A549 (cell line): ENCODE data around the gene CD3E. TPM values are rescaled to one million over a fixed set of nuclear protein-coding genes. Genes with fewer than 3 reads are reported as not detected.

Experiments used
- ATAC-seq, 2 experiments: fragments of 200-7000 bp in 1 of 2; fragments of >200 bp in 1 of 2; cut with Nextera tagmentation in 1 of 2; cut with Tn5 transposase in 1 of 2; 3 replicates each; pipeline versions ENCODE4 v1.8.0 to v1.9.1; 2018 to 2020; ENCODE audit warnings: mild to moderate bottlenecking in 1 of 2, moderate library complexity in 1 of 2
- CTCF ChIA-PET: fragments of 300-600 bp; sonication (Branson Sonifier 250); formaldehyde crosslinking; extraction: SDS; loops from one replicate; lab custom pipeline; 2021; ENCODE audit warnings: antibody characterized with exemption, inconsistent platforms; lab: Yijun Ruan, JAX
- POLR2A ChIA-PET: fragments of 350-600 bp; formaldehyde crosslinking; extraction: SDS; loops from one replicate; lab custom pipeline; 2021; ENCODE audit warnings: antibody characterized with exemption, inconsistent platforms; lab: Yijun Ruan, JAX
- DNase-seq, 2 experiments: peaks; one replicate each; pipeline versions ENCODE4 v3.0.0 to v3.0.0-alpha.2; 2011 to 2016; ENCODE audit warnings: low read depth in 1 of 2, low spot score in 1 of 2
- FAIRE-seq: peaks from 2 replicates; lab custom pipeline; 2011; peaks lifted over from hg19 to GRCh38; lab: Jason Lieb, UNC
- H3K27ac ChIP-seq, 2 experiments: fragments of >200 bp; sonication (Bioruptor Twin); formaldehyde crosslinking; 3 replicates each; pipeline ENCODE4 v1.5.1; 2016 to 2017
- H3K4me1 ChIP-seq: fragments of >200 bp; sonication (Bioruptor Twin); formaldehyde crosslinking; 3 replicates; pipeline ENCODE4 v1.6.1; 2016
- H3K4me2 ChIP-seq: fragments of >200 bp; sonication (Bioruptor Twin); formaldehyde crosslinking; 3 replicates; pipeline ENCODE4 v1.6.1; 2016
- H3K4me3 ChIP-seq: fragments of >200 bp; sonication (Bioruptor Twin); formaldehyde crosslinking; 3 replicates; pipeline ENCODE4 v1.5.1; 2016
- H3K9me3 ChIP-seq: fragments of >200 bp; sonication (Bioruptor Twin); formaldehyde crosslinking; 3 replicates; pipeline ENCODE4 v1.6.1; 2016
- CBX2 ChIP-seq: fragments of 200-600 bp; sonication (generic); IDR thresholded peaks from 2 replicates; pipeline ENCODE4 v1.6.1; 2016; ENCODE audit warnings: low read depth, mild to moderate bottlenecking, borderline replicate concordance
- CBX8 ChIP-seq: fragments of 200-600 bp; sonication (generic); IDR thresholded peaks from 2 replicates; pipeline ENCODE4 v1.6.1; 2016
- ELK1 ChIP-seq: fragments of 150-350 bp; IDR thresholded peaks from 2 replicates; pipeline ENCODE4 v1.6.1; 2014; ENCODE audit warnings: low read depth, mild to moderate bottlenecking, low read length
- EP300 ChIP-seq, 2 experiments: fragments of >200 bp; sonication (Bioruptor Twin); formaldehyde crosslinking; IDR thresholded peaks; 2 replicates in 1 of 2; 3 replicates in 1 of 2; pipeline ENCODE4 v1.6.1; 2016 to 2017
- FOSL2 ChIP-seq, 2 experiments: fragments of 450-650 bp in 1 of 2; fragments of >200 bp in 1 of 2; sonication (Bioruptor Twin) in 1 of 2; formaldehyde crosslinking; IDR thresholded peaks; 2 replicates each; pipeline versions ENCODE4 v1.5.0 to v1.6.1; 2016 to 2020; ENCODE audit warnings: mild to moderate bottlenecking in 1 of 2, moderate library complexity in 1 of 2
- HDAC2 ChIP-seq: fragments of 200-600 bp; sonication (generic); IDR thresholded peaks from 2 replicates; pipeline ENCODE4 v1.6.1; 2016
- HES2 ChIP-seq: fragments of >200 bp; sonication (Bioruptor Twin); formaldehyde crosslinking; IDR thresholded peaks from 2 replicates; pipeline ENCODE4 v1.6.1; 2016
- HOXA7 ChIP-seq: fragments of 250-450 bp; sonication (Bioruptor Pico); IDR thresholded peaks from 2 replicates; pipeline ENCODE4 v1.5.0; 2020; ENCODE audit warnings: mild to moderate bottlenecking, moderate library complexity
- HOXB13 ChIP-seq: fragments of 250-450 bp; sonication (Bioruptor Pico); IDR thresholded peaks from 2 replicates; pipeline ENCODE4 v1.5.0; 2020; ENCODE audit warnings: low read depth, mild to moderate bottlenecking, moderate library complexity
- HOXB5 ChIP-seq: fragments of 250-450 bp; sonication (Bioruptor Pico); IDR thresholded peaks from 2 replicates; pipeline ENCODE4 v1.5.0; 2020; ENCODE audit warnings: mild to moderate bottlenecking, moderate library complexity
- JUN ChIP-seq, 2 experiments: fragments of >200 bp; sonication (Bioruptor Twin); formaldehyde crosslinking; IDR thresholded peaks; 2 replicates in 1 of 2; 3 replicates in 1 of 2; pipeline ENCODE4 v1.6.1; 2016 to 2017
- JUNB ChIP-seq: fragments of >200 bp; sonication (Bioruptor Twin); formaldehyde crosslinking; IDR thresholded peaks from 2 replicates; pipeline ENCODE4 v1.6.1; 2016
- KDM1A ChIP-seq: fragments of 200-600 bp; sonication (generic); IDR thresholded peaks from 2 replicates; pipeline ENCODE4 v1.6.1; 2016; ENCODE audit warnings: low read depth, mild to moderate bottlenecking
- KDM5A ChIP-seq: fragments of 200-600 bp; sonication (generic); IDR thresholded peaks from 2 replicates; pipeline ENCODE4 v1.6.1; 2016; ENCODE audit warnings: antibody characterized with exemption, mild to moderate bottlenecking
- NPAS2 ChIP-seq: fragments of 250-450 bp; sonication (Bioruptor Pico); IDR thresholded peaks from 2 replicates; pipeline ENCODE4 v1.8.0; 2022; ENCODE audit warnings: mild to moderate bottlenecking, moderate library complexity, borderline replicate concordance
- PHF8 ChIP-seq: fragments of 200-600 bp; sonication (generic); IDR thresholded peaks from 2 replicates; pipeline ENCODE4 v1.6.1; 2016; ENCODE audit warnings: low read depth, mild to moderate bottlenecking, antibody characterized with exemption, moderate library complexity, borderline replicate concordance
- POLR2A ChIP-seq: IDR thresholded peaks from 2 replicates; pipeline ENCODE4 v1.6.1; 2012; ENCODE audit warnings: mild to moderate bottlenecking, low read length
- POLR2AphosphoS2 ChIP-seq: conservative IDR thresholded peaks from 2 replicates; pipeline ENCODE4 v1.6.1; 2012; ENCODE audit warnings: low read length, improper control_type of control experiment, inconsistent platforms
- RAD21 ChIP-seq, 2 experiments: fragments of >200 bp in 1 of 2; sonication (Bioruptor Twin) in 1 of 2; formaldehyde crosslinking in 1 of 2; IDR thresholded peaks in 1 of 2; conservative IDR thresholded peaks in 1 of 2; 2 replicates in 1 of 2; 3 replicates in 1 of 2; pipeline ENCODE4 v1.6.1; 2012 to 2018; ENCODE audit warnings: inconsistent platforms in 1 of 2
- TP53 ChIP-seq: fragments of 250-450 bp; sonication (Bioruptor Pico); IDR thresholded peaks from 2 replicates; pipeline ENCODE4 v1.5.0; 2021; ENCODE audit warnings: mild to moderate bottlenecking, moderate library complexity
- ZC3H11A ChIP-seq: fragments of 450-650 bp; IDR thresholded peaks from 2 replicates; pipeline ENCODE4 v1.6.1; 2014; ENCODE audit warnings: antibody characterized with exemption, mild to moderate bottlenecking
- ZFP36 ChIP-seq: fragments of 450-650 bp; IDR thresholded peaks from 2 replicates; pipeline ENCODE4 v1.6.1; 2014; ENCODE audit warnings: borderline replicate concordance; ENCODE audit not compliant: partially characterized antibody
- ZNF302 ChIP-seq: fragments of 250-450 bp; sonication (Bioruptor Pico); IDR thresholded peaks from 2 replicates; pipeline ENCODE4 v1.9.0; 2021; ENCODE audit warnings: inconsistent platforms, mild to moderate bottlenecking, moderate library complexity
- WGBS: methylation state at CpG from one replicate; pipeline ENCODE4 v1.1.6; 2017; ENCODE audit errors: missing lambda C conversion rate; 5-methylcytosine and 5-hydroxymethylcytosine counted together
- polyA plus RNA-seq, 4 experiments: library from polyadenylated mRNA; depleted of rRNA in 3 of 4; stranded (reverse); fragments of >200 nt; fragmentation: RNase III in 1 of 4; extraction: RNeasy Plus Mini Kit Qiagen cat#74134 plus additional on column Dnase treatment in 1 of 4; gene quantifications; 2 replicates in 3 of 4; 3 replicates in 1 of 4; pipeline ENCODE4 v1.2.3, GENCODE V29; 2011 to 2017
- TF ChIP-seq, protein P1 (sequence below): fragments of 200-600 bp; sonication (generic); IDR thresholded peaks from 2 replicates; pipeline ENCODE4 v1.6.1; 2016; ENCODE audit warnings: antibody characterized with exemption, mild to moderate bottlenecking, moderate library complexity
- TF ChIP-seq, protein P2 (sequence below): fragments of 250-450 bp; sonication (Bioruptor Pico); IDR thresholded peaks from 2 replicates; pipeline ENCODE4 v1.5.0; 2020; ENCODE audit warnings: low read depth, mild to moderate bottlenecking, moderate library complexity
- TF ChIP-seq, protein P3 (sequence below): IDR thresholded peaks from 2 replicates; pipeline ENCODE4 v1.6.1; 2012; ENCODE audit warnings: low read depth, borderline replicate concordance
- TF ChIP-seq, protein P4 (sequence below): fragments of 450-650 bp; IDR thresholded peaks from 2 replicates; pipeline ENCODE4 v1.6.1; 2014; ENCODE audit warnings: antibody characterized with exemption

The CD3E gene
- polyA plus RNA-seq, 2 of the 4 experiments (the other 2 are of a cell fraction) = not detected

DNA sequence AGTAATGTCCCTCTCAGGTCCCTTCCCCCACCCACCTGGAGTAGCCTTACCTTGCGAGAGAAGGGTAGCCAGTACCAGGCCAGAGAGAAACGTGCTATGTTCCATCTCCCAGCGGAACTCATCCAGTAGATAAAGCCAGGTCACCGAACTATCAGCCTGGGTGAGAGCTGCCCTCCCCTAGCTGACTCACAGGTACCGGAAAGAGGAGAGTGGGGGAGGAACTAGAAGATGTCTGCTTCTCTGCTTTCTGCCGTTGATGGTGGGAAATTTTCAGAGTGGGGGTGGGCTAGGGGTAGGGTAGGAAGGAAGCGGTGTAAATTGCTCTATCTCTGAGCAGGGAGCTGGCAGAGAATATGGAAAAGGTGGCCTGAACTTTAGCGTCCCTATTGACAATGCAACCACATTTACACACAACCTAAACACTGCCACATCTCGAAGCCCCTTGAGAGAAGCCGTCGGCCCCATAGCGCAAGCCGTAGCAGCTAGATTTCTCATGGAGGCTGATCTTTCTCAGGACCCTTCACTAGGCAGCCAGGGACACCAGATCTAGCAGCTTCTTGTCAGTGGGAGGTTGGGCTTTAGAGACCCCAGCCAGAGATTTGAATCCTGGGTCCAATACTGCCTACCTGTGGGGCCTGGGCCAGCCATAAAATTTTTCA is 38.1 kb downstream of the CD3E start, which contains the start of gene CD3D:
TSS of gene CD3D (minus strand) at position 203 of the 659 bp plus-strand sequence. CDS start at position 105, 98 bp downstream.
- no peak within 1 kb of the TSS for H3K4me2 ChIP-seq
- no peaks in the 10 kb centered on the region for H3K9me3 ChIP-seq
- FAIRE-seq (no peak), ATAC-seq (no peak), DNase-seq (no peak)
- ChIA-PET CTCF (interaction anchor here (0.9 kb wide), 1 partner anchor 9 kb away, joined by 4 read pairs; no protein-coding TSS in a partner anchor), POLR2A (no interaction called here)
- no peak within 1 kb of the TSS for H3K4me3 ChIP-seq
- H3K27ac ChIP-seq = no peak within 1 kb of the TSS
- TF ChIP-seq, protein P1, sequence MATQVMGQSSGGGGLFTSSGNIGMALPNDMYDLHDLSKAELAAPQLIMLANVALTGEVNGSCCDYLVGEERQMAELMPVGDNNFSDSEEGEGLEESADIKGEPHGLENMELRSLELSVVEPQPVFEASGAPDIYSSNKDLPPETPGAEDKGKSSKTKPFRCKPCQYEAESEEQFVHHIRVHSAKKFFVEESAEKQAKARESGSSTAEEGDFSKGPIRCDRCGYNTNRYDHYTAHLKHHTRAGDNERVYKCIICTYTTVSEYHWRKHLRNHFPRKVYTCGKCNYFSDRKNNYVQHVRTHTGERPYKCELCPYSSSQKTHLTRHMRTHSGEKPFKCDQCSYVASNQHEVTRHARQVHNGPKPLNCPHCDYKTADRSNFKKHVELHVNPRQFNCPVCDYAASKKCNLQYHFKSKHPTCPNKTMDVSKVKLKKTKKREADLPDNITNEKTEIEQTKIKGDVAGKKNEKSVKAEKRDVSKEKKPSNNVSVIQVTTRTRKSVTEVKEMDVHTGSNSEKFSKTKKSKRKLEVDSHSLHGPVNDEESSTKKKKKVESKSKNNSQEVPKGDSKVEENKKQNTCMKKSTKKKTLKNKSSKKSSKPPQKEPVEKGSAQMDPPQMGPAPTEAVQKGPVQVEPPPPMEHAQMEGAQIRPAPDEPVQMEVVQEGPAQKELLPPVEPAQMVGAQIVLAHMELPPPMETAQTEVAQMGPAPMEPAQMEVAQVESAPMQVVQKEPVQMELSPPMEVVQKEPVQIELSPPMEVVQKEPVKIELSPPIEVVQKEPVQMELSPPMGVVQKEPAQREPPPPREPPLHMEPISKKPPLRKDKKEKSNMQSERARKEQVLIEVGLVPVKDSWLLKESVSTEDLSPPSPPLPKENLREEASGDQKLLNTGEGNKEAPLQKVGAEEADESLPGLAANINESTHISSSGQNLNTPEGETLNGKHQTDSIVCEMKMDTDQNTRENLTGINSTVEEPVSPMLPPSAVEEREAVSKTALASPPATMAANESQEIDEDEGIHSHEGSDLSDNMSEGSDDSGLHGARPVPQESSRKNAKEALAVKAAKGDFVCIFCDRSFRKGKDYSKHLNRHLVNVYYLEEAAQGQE = no peak
- TF ChIP-seq POLR2AphosphoS2 (no peak), TP53 (CRISPR knock-in tag) (no peak), ELK1 (no peak), EP300 (IDR thresholded peaks at IDR 0.05) (no peak), HDAC2 (no peak), JUNB (no peak), CBX2 (no peak), HOXA7 (CRISPR knock-in tag) (no peak), ZNF302 (CRISPR knock-in tag) (no peak), HOXB5 (CRISPR knock-in tag) (no peak), HOXB13 (CRISPR knock-in tag) (no peak), NPAS2 (no peak), RAD21 (conservative IDR thresholded peaks at IDR 0.05 in 1 of 2, IDR thresholded peaks at IDR 0.05 in 1 of 2) (no peak), PHF8 (no peak)
- TF ChIP-seq, protein P2, sequence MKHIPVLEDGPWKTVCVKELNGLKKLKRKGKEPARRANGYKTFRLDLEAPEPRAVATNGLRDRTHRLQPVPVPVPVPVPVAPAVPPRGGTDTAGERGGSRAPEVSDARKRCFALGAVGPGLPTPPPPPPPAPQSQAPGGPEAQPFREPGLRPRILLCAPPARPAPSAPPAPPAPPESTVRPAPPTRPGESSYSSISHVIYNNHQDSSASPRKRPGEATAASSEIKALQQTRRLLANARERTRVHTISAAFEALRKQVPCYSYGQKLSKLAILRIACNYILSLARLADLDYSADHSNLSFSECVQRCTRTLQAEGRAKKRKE = no peak
- TF ChIP-seq, protein P3, sequence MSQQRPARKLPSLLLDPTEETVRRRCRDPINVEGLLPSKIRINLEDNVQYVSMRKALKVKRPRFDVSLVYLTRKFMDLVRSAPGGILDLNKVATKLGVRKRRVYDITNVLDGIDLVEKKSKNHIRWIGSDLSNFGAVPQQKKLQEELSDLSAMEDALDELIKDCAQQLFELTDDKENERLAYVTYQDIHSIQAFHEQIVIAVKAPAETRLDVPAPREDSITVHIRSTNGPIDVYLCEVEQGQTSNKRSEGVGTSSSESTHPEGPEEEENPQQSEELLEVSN = no peak
- TF ChIP-seq, protein P4, sequence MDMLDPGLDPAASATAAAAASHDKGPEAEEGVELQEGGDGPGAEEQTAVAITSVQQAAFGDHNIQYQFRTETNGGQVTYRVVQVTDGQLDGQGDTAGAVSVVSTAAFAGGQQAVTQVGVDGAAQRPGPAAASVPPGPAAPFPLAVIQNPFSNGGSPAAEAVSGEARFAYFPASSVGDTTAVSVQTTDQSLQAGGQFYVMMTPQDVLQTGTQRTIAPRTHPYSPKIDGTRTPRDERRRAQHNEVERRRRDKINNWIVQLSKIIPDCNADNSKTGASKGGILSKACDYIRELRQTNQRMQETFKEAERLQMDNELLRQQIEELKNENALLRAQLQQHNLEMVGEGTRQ = no peak
- H3K4me1 ChIP-seq = no peaks in the 10 kb centered on the region
- WGBS = 69% methylated on average over 12 of the region's 13 CpGs

- TF ChIP-seq KDM5A (no peak), POLR2A (no peak), TP53 (CRISPR knock-in tag) (no peak), ZFP36 (no peak), CBX8 (no peak), ZC3H11A (no peak), JUN (IDR thresholded peaks at IDR 0.05) (no peak), FOSL2 (IDR thresholded peaks at IDR 0.05) (no peak), FOSL2 (CRISPR knock-in tag; IDR thresholded peaks at IDR 0.05) (no peak), HES2 (no peak), KDM1A (no peak)
- TF ChIP-seq, protein P4 = no peak
- Histone ChIP-seq H3K27ac (no peak overlapping the region), H3K9me3 (no peaks in the 10 kb centered on the region), H3K4me1 (no peaks in the 10 kb centered on the region), H3K4me3 (no peak overlapping the region), H3K4me2 (no peak overlapping the region)
- CTCF ChIA-PET = no interaction called here
- DNase-seq = no peak
- POLR2A ChIA-PET = no interaction called here
- 70% methylated on average over 8 of the region's 9 CpGs for WGBS
- no peak for FAIRE-seq
- ATAC-seq = no peak
These were observed 38.7 kb downstream of the CD3E start for GRCh38 chr11:118343248-118343647.
